Right lobe of liver (tissue), 6 donors: Measurements from ENCODE around the gene NLRC5. TPM values are rescaled to one million over a fixed set of nuclear protein-coding genes. Genes with fewer than 3 reads are reported as not detected.

Source experiments
- ATAC-seq, 4 donors: fragments of 200-7000 bp; cut with Tn5 transposase; one replicate each; pipeline ENCODE4 v1.9.1; 2020; ENCODE audit warnings: mild to moderate bottlenecking in 4 of 4, moderate library complexity in 4 of 4
- DNase-seq, 3 donors: peaks; one replicate each; pipeline ENCODE4 v3.0.0-alpha.2; 2020
- H3K27ac ChIP-seq, 3 donors: fragments of 200-600 bp; one replicate each; pipeline ENCODE4 v1.8.0; 2022
- H3K27me3 ChIP-seq, 2 donors: fragments of 200-600 bp; one replicate each; pipeline ENCODE4 v1.8.0; 2022
- H3K36me3 ChIP-seq, 4 donors: fragments of 200-600 bp; sonication (generic) in 1 of 4; one replicate each; pipeline versions ENCODE4 v1.5.1 to v1.8.0; 2017 to 2022; ENCODE audit warnings: control low read depth in 1 of 4
- H3K4me1 ChIP-seq, 4 donors: fragments of 200-600 bp; sonication (generic) in 1 of 4; one replicate each; pipeline versions ENCODE4 v1.5.1 to v1.8.0; 2017 to 2022; ENCODE audit warnings: control low read depth in 1 of 4
- H3K4me3 ChIP-seq, 3 donors: fragments of 200-600 bp; one replicate each; pipeline ENCODE4 v1.8.0; 2022
- H3K9me3 ChIP-seq, 4 donors: fragments of 200-600 bp; sonication (generic) in 1 of 4; one replicate each; pipeline versions ENCODE4 v1.5.1 to v1.8.0; 2017 to 2022; ENCODE audit warnings: control low read depth in 1 of 4
- CTCF ChIP-seq, 4 donors: fragments of 200-600 bp in 3 of 4; fragments of 450-650 bp in 1 of 4; IDR thresholded peaks; one replicate each; pipeline versions ENCODE4 v1.5.1 to v1.8.0; 2016 to 2022; ENCODE audit warnings: antibody characterized with exemption in 4 of 4, mild to moderate bottlenecking in 2 of 4
- POLR2A ChIP-seq: fragments of 450-650 bp; IDR thresholded peaks from one replicate; pipeline ENCODE4 v1.6.1; 2017; ENCODE audit warnings: antibody characterized with exemption, mild to moderate bottlenecking
- WGBS: methylation state at CpG from one replicate; pipeline ENCODE4 v1.1.6; 2018; ENCODE audit warnings: low coverage, low lambda C conversion rate; ENCODE audit not compliant: insufficient coverage; ENCODE audit errors: missing lambda C conversion rate; 5-methylcytosine and 5-hydroxymethylcytosine counted together
- intact Hi-C, 2 donors: fragments of 100-400 bp; cut with DNase I; formaldehyde crosslinking; loops; one replicate each; pipeline versions ENCODE4 v1.11.2 to v1.14.1; 2022
- total RNA-seq, 6 experiments: library from RNA; depleted of rRNA in 2 of 6; stranded (reverse); fragments of >200 nt in 2 of 6; fragmentation: NEBNext Ultra II Directional in 3 of 6; extraction: Animal tissue kit (Norgen Biotek cat#: 25700) in 3 of 6; gene quantifications; one replicate each; pipeline versions ENCODE4 v1.1.0 to v1.2.4, GENCODE V29; 2016 to 2023
- donor health status: DM: no; HTN: yes; CAD: no.
- donor health status: DM: no; HTN: no; CAD: no.
- donor health status: DM: no; HTN: no; CAD: no.
- donor health status: DM: no; HTN: yes; CAD: no.
- donor health status: DM: no; HTN: yes; CAD: no.

The NLRC5 gene
- total RNA-seq, 6 experiments from 2014 or later: 4.6 to 25.2 (median 13.3) TPM

- intact Hi-C loops: no loop called here
- Histone ChIP-seq H3K9me3 (no peaks in the 10 kb centered on the region), H3K36me3 (peaks cover 0 to 5% (median 0%) of the 10 kb centered on the region in 4 donors), H3K4me1 (no peaks in the 10 kb centered on the region), H3K4me3 (no peak overlapping the region), H3K27me3 (no peaks in the 10 kb centered on the region), H3K27ac (no peak overlapping the region)
- 100% methylated on average over 2 of the region's 9 CpGs for WGBS
- no peak for TF ChIP-seq CTCF (IDR thresholded peaks at IDR 0.05)
- TF ChIP-seq POLR2A: no peak
- DNase-seq: no peak
- ATAC-seq: no peak
Measured at GRCh38 chr16:57043248-57043647, 53.9 kb downstream of the NLRC5 start.

GRCh38 chr16:57044931-57045693 lies 55.8 kb downstream of the NLRC5 start:
- no peak for DNase-seq
- 83% methylated on average over 8 of the region's 12 CpGs for WGBS
- intact Hi-C loops: no loop called here

GRCh38 chr16:57045694-57046381 lies 56.5 kb downstream of the NLRC5 start:
- TF ChIP-seq CTCF (IDR thresholded peaks at IDR 0.05) (peak; percentile 33 to 41 (median 38)), POLR2A (no peak)
- Histone ChIP-seq H3K36me3 (peaks cover 0 to 5% (median 0%) of the 10 kb centered on the region in 4 donors), H3K4me3 (no peak overlapping the region), H3K4me1 (no peaks in the 10 kb centered on the region), H3K9me3 (no peaks in the 10 kb centered on the region), H3K27ac (no peak overlapping the region), H3K27me3 (no peaks in the 10 kb centered on the region)
- intact Hi-C loops: no loop called here
- DNase-seq (no peak), ATAC-seq (peak; percentile 52 to 72 (median 64))
- WGBS: 82% methylated on average over 3 of the region's 13 CpGs

More at GRCh38 chr16:57044931-57045693, 55.8 kb downstream of the NLRC5 start:
- H3K27me3 ChIP-seq: no peaks in the 10 kb centered on the region
- ATAC-seq: no peak
- H3K9me3 ChIP-seq: no peaks in the 10 kb centered on the region
- no peak overlapping the region for H3K27ac ChIP-seq
- H3K36me3 ChIP-seq: peaks cover 0 to 5% (median 0%) of the 10 kb centered on the region in 4 donors
- TF ChIP-seq CTCF (IDR thresholded peaks at IDR 0.05): no peak
- TF ChIP-seq POLR2A: no peak
- no peaks in the 10 kb centered on the region for H3K4me1 ChIP-seq
- no peak overlapping the region for H3K4me3 ChIP-seq

- peaks cover 0 to 5% (median 1%) of the 10 kb centered on the region in 4 donors for H3K36me3 ChIP-seq
Measured at GRCh38 chr16:57048095-57048494, 58.7 kb downstream of the NLRC5 start.

More at GRCh38 chr16:57048095-57048494, 58.7 kb downstream of the NLRC5 start:
- Histone ChIP-seq H3K4me1 (no peaks in the 10 kb centered on the region), H3K27me3 (no peaks in the 10 kb centered on the region), H3K27ac (no peak overlapping the region), H3K9me3 (no peaks in the 10 kb centered on the region), H3K4me3 (no peak overlapping the region)
- intact Hi-C loops: no loop called here
- WGBS: 63% methylated on average over 2 of the region's 2 CpGs
- TF ChIP-seq POLR2A (no peak), CTCF (IDR thresholded peaks at IDR 0.05) (no peak)
- ATAC-seq: no peak
- no peak for DNase-seq
